ENCODE results near the gene DPYSL5. TPM values are rescaled to one million over a fixed set of nuclear protein-coding genes. Genes with fewer than 3 reads are reported as not detected.

Gene DPYSL5
- total and polyA plus RNA-seq, 12 donors: 0.34 to 1.6 (median 0.82) TPM; not detected in 4

- intact Hi-C loops (cut with DNase I): no loop called here
- DNase-seq: no peak
- WGBS, 4 donors: 84 to 93% (median 91%) methylated on average over 4 of the region's 4 CpGs
These were observed 41.9 kb downstream of the DPYSL5 start for GRCh38 chr2:26889796-26890195.

GRCh38 chr2:26890341-26891000, 42.5 kb downstream of the DPYSL5 start:
- H3K4me3 ChIP-seq: no peak overlapping the region
- H3K36me3 ChIP-seq (replicated peaks in 1 of 2): no peaks in the 10 kb centered on the region
- no peaks in the 10 kb centered on the region for H3K27me3 ChIP-seq
- no peaks in the 10 kb centered on the region for H3K9me3 ChIP-seq (replicated peaks in 1 of 3)
- no peak for TF ChIP-seq CTCF (IDR thresholded peaks at IDR 0.05)
- no peak for TF ChIP-seq POLR2A (IDR thresholded peaks at IDR 0.05)
- intact Hi-C loops (cut with DNase I): no loop called here
- 84 to 90% (median 88%) methylated on average over 9 to 11 of the region's 11 CpGs for WGBS, 4 donors
- H3K4me1 ChIP-seq (replicated peaks in 1 of 2): no peaks in the 10 kb centered on the region
- DNase-seq: no peak
- H3K27ac ChIP-seq: no peak overlapping the region

More at GRCh38 chr2:26889796-26890195, 41.9 kb downstream of the DPYSL5 start:
- Histone ChIP-seq H3K36me3 (replicated peaks in 1 of 2) (no peaks in the 10 kb centered on the region), H3K4me1 (replicated peaks in 1 of 2) (no peaks in the 10 kb centered on the region), H3K27ac (no peak overlapping the region), H3K4me3 (no peak overlapping the region), H3K9me3 (replicated peaks in 1 of 3) (no peaks in the 10 kb centered on the region), H3K27me3 (no peaks in the 10 kb centered on the region)
- TF ChIP-seq CTCF (IDR thresholded peaks at IDR 0.05): no peak
- no peak for TF ChIP-seq POLR2A (IDR thresholded peaks at IDR 0.05)

- 67 to 83% (median 70%) methylated on average over 3 of the region's 3 CpGs for WGBS, 4 donors
These were observed 44.2 kb downstream of the DPYSL5 start for GRCh38 chr2:26892133-26892532.

GRCh38 chr2:26892922-26893524, 45.1 kb downstream of the DPYSL5 start:
- no peaks in the 10 kb centered on the region for H3K27me3 ChIP-seq
- H3K4me3 ChIP-seq: no peak overlapping the region
- no peak for DNase-seq
- no peaks in the 10 kb centered on the region for H3K4me1 ChIP-seq (replicated peaks in 1 of 2)
- WGBS, 4 donors: 84 to 93% (median 90%) methylated on average over 3 of the region's 3 CpGs
- intact Hi-C loops (cut with DNase I): no loop called here
- H3K9me3 ChIP-seq (replicated peaks in 1 of 3): no peaks in the 10 kb centered on the region
- TF ChIP-seq POLR2A (IDR thresholded peaks at IDR 0.05) (no peak), CTCF (IDR thresholded peaks at IDR 0.05) (no peak)
- H3K27ac ChIP-seq: no peak overlapping the region
- no peaks in the 10 kb centered on the region for H3K36me3 ChIP-seq (replicated peaks in 1 of 2)

More at GRCh38 chr2:26892133-26892532, 44.2 kb downstream of the DPYSL5 start:
- no peak for TF ChIP-seq CTCF (IDR thresholded peaks at IDR 0.05)
- TF ChIP-seq POLR2A (IDR thresholded peaks at IDR 0.05): no peak
- Histone ChIP-seq H3K4me3 (no peak overlapping the region), H3K27ac (no peak overlapping the region), H3K27me3 (no peaks in the 10 kb centered on the region), H3K9me3 (replicated peaks in 1 of 3) (no peaks in the 10 kb centered on the region), H3K36me3 (replicated peaks in 1 of 2) (no peaks in the 10 kb centered on the region), H3K4me1 (replicated peaks in 1 of 2) (no peaks in the 10 kb centered on the region)
- DNase-seq: no peak
- intact Hi-C loops (cut with DNase I): no loop called here

Data from adrenal gland (tissue), 12 donors.